Upper lobe of right lung (tissue), 1 donor: ENCODE data around the gene SLC46A3. TPM values are rescaled to one million over a fixed set of nuclear protein-coding genes. Genes with fewer than 3 reads are reported as not detected.

ENCODE experiments used
- ATAC-seq: fragments of 200-7000 bp; cut with Tn5 transposase; one replicate; pipeline ENCODE4 v1.9.1; 2020; ENCODE audit warnings: mild to moderate bottlenecking, moderate library complexity
- DNase-seq: peaks from one replicate; pipeline ENCODE4 v3.0.0-alpha.2; 2020
- H3K27ac ChIP-seq: fragments of 200-600 bp; one replicate; pipeline ENCODE4 v1.8.0; 2022
- H3K27me3 ChIP-seq: fragments of 200-600 bp; one replicate; pipeline ENCODE4 v1.8.0; 2022; ENCODE audit warnings: mild to moderate bottlenecking
- H3K36me3 ChIP-seq: fragments of 200-600 bp; one replicate; pipeline ENCODE4 v1.8.0; 2022
- H3K4me1 ChIP-seq: fragments of 200-600 bp; one replicate; pipeline ENCODE4 v1.8.0; 2022
- H3K4me3 ChIP-seq: fragments of 200-600 bp; one replicate; pipeline ENCODE4 v1.8.0; 2022; ENCODE audit warnings: mild to moderate bottlenecking
- H3K9me3 ChIP-seq: fragments of 200-600 bp; one replicate; pipeline ENCODE4 v1.8.0; 2022
- CTCF ChIP-seq: fragments of 200-600 bp; IDR thresholded peaks from one replicate; pipeline ENCODE4 v1.8.0; 2022; ENCODE audit warnings: antibody characterized with exemption
- intact Hi-C: fragments of 100-400 bp; cut with DNase I; formaldehyde crosslinking; loops from one replicate; pipeline ENCODE4 v1.11.0; 2022
- total RNA-seq: library from RNA; stranded (reverse); fragmentation: NEBNext Ultra II Directional; extraction: Animal tissue kit (Norgen Biotek cat#: 25700); gene quantifications from one replicate; pipeline ENCODE4 v1.2.1, GENCODE V29; 2021
- donor health status: DM: no; HTN: yes; CAD: no; lungs with severe emphysema.

The SLC46A3 gene
- total RNA-seq, 1 donor from 2014 or later = 20.2 TPM

- intact Hi-C loops = no loop called here
- no peaks in the 10 kb centered on the region for H3K9me3 ChIP-seq
- no peak for ATAC-seq
- no peaks in the 10 kb centered on the region for H3K36me3 ChIP-seq
- peaks cover 24% of the 10 kb centered on the region for H3K4me1 ChIP-seq
- peak overlapping the region; percentile 37 for H3K27ac ChIP-seq
- no peak overlapping the region for H3K4me3 ChIP-seq
- TF ChIP-seq CTCF = no peak
- DNase-seq = no peak
- no peaks in the 10 kb centered on the region for H3K27me3 ChIP-seq
Measured at GRCh38 chr13:28717170-28717569, 1.6 kb downstream of the SLC46A3 start.

- no peak overlapping the region for H3K4me3 ChIP-seq
- ATAC-seq = peak; percentile 1
- intact Hi-C loops = no loop called here
Measured at GRCh38 chr13:28716511-28716910, 2.3 kb downstream of the SLC46A3 start.

GRCh38 chr13:28714651-28715050 lies 4.1 kb downstream of the SLC46A3 start:
- intact Hi-C loops = no loop called here
- Histone ChIP-seq H3K9me3 (no peaks in the 10 kb centered on the region), H3K27me3 (no peaks in the 10 kb centered on the region), H3K4me1 (peaks cover 24% of the 10 kb centered on the region), H3K36me3 (peaks cover 10% of the 10 kb centered on the region), H3K4me3 (no peak overlapping the region), H3K27ac (no peak overlapping the region)
- no peak for TF ChIP-seq CTCF
- DNase-seq (no peak), ATAC-seq (no peak)

More at GRCh38 chr13:28716511-28716910, 2.3 kb downstream of the SLC46A3 start:
- H3K27me3 ChIP-seq = no peaks in the 10 kb centered on the region
- H3K27ac ChIP-seq = peak overlapping the region; percentile 37
- no peak for TF ChIP-seq CTCF
- H3K9me3 ChIP-seq = no peaks in the 10 kb centered on the region
- no peak for DNase-seq
- H3K4me1 ChIP-seq = peaks cover 24% of the 10 kb centered on the region
- no peaks in the 10 kb centered on the region for H3K36me3 ChIP-seq

- no peaks in the 10 kb centered on the region for H3K4me1 ChIP-seq
- H3K27ac ChIP-seq = no peak overlapping the region
- peak; percentile 12 for ATAC-seq
- no peaks in the 10 kb centered on the region for H3K27me3 ChIP-seq
- no peak overlapping the region for H3K4me3 ChIP-seq
- no peak for DNase-seq
- H3K9me3 ChIP-seq = no peaks in the 10 kb centered on the region
- no peak for TF ChIP-seq CTCF
- H3K36me3 ChIP-seq = peaks cover 10% of the 10 kb centered on the region
- intact Hi-C loops = no loop called here
Measured at GRCh38 chr13:28710161-28710560, 8.6 kb downstream of the SLC46A3 start.

- H3K27ac ChIP-seq = no peak overlapping the region
- no peak overlapping the region for H3K4me3 ChIP-seq
- no peaks in the 10 kb centered on the region for H3K4me1 ChIP-seq
- no peak for DNase-seq
- H3K9me3 ChIP-seq = no peaks in the 10 kb centered on the region
- peaks cover 21% of the 10 kb centered on the region for H3K36me3 ChIP-seq
- TF ChIP-seq CTCF = no peak
- intact Hi-C loops = no loop called here
- peak; percentile 78 for ATAC-seq
- no peaks in the 10 kb centered on the region for H3K27me3 ChIP-seq
Measured at GRCh38 chr13:28707629-28708427, 10.9 kb downstream of the SLC46A3 start.
